WERI-Rb-1 (cell line): Measurements from ENCODE around the gene GALNT18.
A peak's percentile ranks its signal among the peaks of the same experiment; 100 is the strongest.

Experiments used
- DNase-seq: peaks from one replicate; pipeline ENCODE4 v3.0.0-alpha.2; 2020
- H3K27ac ChIP-seq: fragments of 250-450 bp; sonication (Bioruptor Pico); 2 replicates; pipeline ENCODE4 v1.5.1; 2020; ENCODE audit warnings: mild to moderate bottlenecking, moderate library complexity
- H3K27me3 ChIP-seq: fragments of 250-450 bp; sonication (Bioruptor Pico); 2 replicates; pipeline ENCODE4 v1.5.1; 2021; ENCODE audit warnings: mild to moderate bottlenecking, low read depth, moderate library complexity; ENCODE audit not compliant: insufficient read depth, severe bottlenecking
- H3K36me3 ChIP-seq: fragments of 250-450 bp; sonication (Bioruptor Pico); 2 replicates; pipeline ENCODE4 v1.5.1; 2020; ENCODE audit warnings: mild to moderate bottlenecking, moderate library complexity
- H3K4me3 ChIP-seq: 2 replicates; pipeline ENCODE4 v1.5.1; 2011; ENCODE audit warnings: low read depth, mild to moderate bottlenecking, control low read depth, low read length
- H3K9me3 ChIP-seq: fragments of 250-450 bp; sonication (Bioruptor Pico); 2 replicates; pipeline ENCODE4 v1.5.1; 2021; ENCODE audit warnings: mild to moderate bottlenecking, moderate library complexity; ENCODE audit not compliant: severe bottlenecking
- TF ChIP-seq, protein P1 (sequence below): IDR thresholded peaks from 2 replicates; pipeline ENCODE4 v1.5.1; 2011; ENCODE audit warnings: low read depth, mild to moderate bottlenecking, control low read depth, inconsistent platforms, low read length

Gene GALNT18

DNA sequence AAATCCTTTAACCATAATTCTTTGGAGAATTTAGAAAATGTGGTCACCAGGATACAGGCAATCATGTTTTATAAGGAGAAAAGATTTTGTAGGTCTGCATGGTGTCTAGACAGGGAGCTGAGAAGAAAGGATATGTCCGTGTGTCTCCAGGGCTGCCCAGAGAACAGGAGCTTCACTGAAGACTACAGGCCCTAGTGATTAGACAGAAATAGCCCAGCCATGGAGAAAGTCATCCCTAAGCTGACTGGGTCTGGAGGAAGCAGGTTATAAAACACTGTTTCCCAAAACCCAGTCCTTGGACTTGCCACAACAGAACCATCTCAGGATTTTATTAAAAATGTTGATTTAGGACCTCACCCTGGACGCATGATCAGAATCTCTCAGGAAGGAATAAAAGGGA lies 84.4 kb downstream of the GALNT18 start:
- DNase-seq: no peak
- no peaks in the 10 kb centered on the region for H3K9me3 ChIP-seq
- H3K27ac ChIP-seq: peak overlapping the region; percentile 91
- TF ChIP-seq, protein P1, sequence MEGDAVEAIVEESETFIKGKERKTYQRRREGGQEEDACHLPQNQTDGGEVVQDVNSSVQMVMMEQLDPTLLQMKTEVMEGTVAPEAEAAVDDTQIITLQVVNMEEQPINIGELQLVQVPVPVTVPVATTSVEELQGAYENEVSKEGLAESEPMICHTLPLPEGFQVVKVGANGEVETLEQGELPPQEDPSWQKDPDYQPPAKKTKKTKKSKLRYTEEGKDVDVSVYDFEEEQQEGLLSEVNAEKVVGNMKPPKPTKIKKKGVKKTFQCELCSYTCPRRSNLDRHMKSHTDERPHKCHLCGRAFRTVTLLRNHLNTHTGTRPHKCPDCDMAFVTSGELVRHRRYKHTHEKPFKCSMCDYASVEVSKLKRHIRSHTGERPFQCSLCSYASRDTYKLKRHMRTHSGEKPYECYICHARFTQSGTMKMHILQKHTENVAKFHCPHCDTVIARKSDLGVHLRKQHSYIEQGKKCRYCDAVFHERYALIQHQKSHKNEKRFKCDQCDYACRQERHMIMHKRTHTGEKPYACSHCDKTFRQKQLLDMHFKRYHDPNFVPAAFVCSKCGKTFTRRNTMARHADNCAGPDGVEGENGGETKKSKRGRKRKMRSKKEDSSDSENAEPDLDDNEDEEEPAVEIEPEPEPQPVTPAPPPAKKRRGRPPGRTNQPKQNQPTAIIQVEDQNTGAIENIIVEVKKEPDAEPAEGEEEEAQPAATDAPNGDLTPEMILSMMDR: no peak
- H3K36me3 ChIP-seq: no peaks in the 10 kb centered on the region
- no peak overlapping the region for H3K4me3 ChIP-seq
- no peaks in the 10 kb centered on the region for H3K27me3 ChIP-seq

DNA sequence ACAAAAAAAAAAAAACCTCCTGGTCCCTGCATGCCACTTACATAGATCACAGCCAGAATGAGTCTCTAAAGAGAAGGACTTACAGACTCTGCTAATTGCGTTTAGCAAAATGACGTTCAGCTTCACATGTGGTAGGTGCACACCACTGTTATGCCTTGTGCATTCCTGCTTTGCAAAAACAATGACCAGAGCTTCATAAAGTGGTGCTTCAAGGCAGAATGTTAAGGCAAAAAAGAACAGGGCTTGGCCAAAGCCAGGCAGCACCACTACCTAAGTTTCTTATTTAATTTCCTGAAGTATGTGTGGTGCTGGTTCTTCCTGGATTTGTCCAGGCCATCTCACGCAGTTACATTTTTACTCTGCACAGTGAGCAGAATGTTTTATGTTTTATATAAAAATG lies 85.2 kb downstream of the GALNT18 start:
- TF ChIP-seq, protein P1: no peak
- H3K4me3 ChIP-seq: no peak overlapping the region
- no peaks in the 10 kb centered on the region for H3K9me3 ChIP-seq
- no peak overlapping the region for H3K27ac ChIP-seq
- no peak for DNase-seq
- H3K36me3 ChIP-seq: no peaks in the 10 kb centered on the region
- H3K27me3 ChIP-seq: no peaks in the 10 kb centered on the region

GRCh38 chr11:11535611-11536010 lies 86.2 kb downstream of the GALNT18 start:
- Histone ChIP-seq H3K27ac (no peak overlapping the region), H3K4me3 (no peak overlapping the region), H3K9me3 (no peaks in the 10 kb centered on the region), H3K36me3 (no peaks in the 10 kb centered on the region), H3K27me3 (no peaks in the 10 kb centered on the region)
- TF ChIP-seq, protein P1: no peak
- DNase-seq: no peak

GRCh38 chr11:11534981-11535380 lies 86.8 kb downstream of the GALNT18 start:
- Histone ChIP-seq H3K36me3 (no peaks in the 10 kb centered on the region), H3K9me3 (no peaks in the 10 kb centered on the region), H3K27ac (no peak overlapping the region), H3K27me3 (no peaks in the 10 kb centered on the region), H3K4me3 (no peak overlapping the region)
- DNase-seq: no peak
- TF ChIP-seq, protein P1: no peak

DNA sequence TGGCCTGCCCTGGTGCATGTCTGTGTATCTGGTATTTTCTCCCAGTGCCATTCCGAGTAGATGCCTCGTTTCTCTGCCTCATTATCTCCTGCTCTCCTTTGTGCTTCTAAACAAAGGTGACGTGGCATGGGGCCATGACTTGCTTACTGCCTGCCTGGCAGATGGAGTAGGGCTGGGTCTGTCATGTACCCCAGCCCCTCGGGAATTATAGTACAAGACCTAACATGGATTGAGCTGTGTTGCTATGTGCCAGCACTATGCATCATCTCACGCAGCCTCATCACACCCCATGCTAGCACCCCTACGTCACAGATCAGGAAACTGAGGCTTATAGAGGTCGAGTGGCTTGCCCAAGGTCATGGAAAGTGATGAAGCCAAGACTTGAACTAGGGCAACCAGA lies 88.1 kb downstream of the GALNT18 start:
- Histone ChIP-seq H3K27me3 (no peaks in the 10 kb centered on the region), H3K27ac (no peak overlapping the region), H3K36me3 (no peaks in the 10 kb centered on the region), H3K9me3 (no peaks in the 10 kb centered on the region), H3K4me3 (no peak overlapping the region)
- TF ChIP-seq, protein P1: no peak
- DNase-seq: no peak

- DNase-seq: no peak
- H3K36me3 ChIP-seq: no peaks in the 10 kb centered on the region
- TF ChIP-seq, protein P1: no peak
- H3K9me3 ChIP-seq: no peaks in the 10 kb centered on the region
- no peak overlapping the region for H3K27ac ChIP-seq
- H3K4me3 ChIP-seq: no peak overlapping the region
- H3K27me3 ChIP-seq: no peaks in the 10 kb centered on the region
Measured at GRCh38 chr11:11533057-11533456, 88.7 kb downstream of the GALNT18 start.
